ENCODE data around the gene GCAT.

Gene GCAT

GRCh38 chr22:37811867-37812266 is 4.1 kb downstream of the GCAT start:
- no peak for DNase-seq

DNA sequence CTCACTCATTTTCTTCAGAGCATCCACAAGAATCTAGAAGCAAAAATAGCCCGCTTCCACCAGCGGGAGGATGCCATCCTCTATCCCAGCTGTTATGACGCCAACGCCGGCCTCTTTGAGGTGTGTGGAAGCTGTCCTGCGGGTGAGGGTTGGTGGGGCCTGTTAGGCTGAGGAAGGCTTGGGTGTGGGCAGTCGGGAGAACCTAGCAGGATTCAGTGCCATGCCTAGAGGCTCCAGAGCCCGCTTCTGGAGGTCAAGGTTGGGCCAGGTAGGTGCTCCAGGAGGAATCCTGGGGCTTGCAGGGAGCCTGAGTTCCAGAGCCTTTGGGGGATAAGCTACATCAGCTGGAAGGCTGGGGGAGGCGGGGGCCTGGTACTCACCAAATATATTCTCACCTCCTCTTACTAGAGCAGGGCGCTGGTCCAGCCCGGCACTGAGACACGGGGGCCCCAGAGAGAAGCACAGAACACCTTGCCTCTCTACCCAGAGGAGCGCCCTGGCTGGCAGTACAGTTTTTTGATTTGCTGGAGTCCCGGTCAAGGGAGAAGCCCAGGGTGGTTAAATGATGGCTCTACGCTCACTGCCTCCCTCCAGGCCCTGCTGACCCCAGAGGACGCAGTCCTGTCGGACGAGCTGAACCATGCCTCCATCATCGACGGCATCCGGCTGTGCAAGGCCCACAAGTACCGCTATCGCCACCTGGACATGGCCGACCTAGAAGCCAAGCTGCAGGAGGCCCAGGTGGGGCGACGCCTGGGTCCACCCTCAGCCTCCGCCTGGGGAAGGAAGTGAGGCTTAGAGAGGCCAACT is 5.3 kb downstream of the GCAT start:
- DNase-seq, result no peak

DNA sequence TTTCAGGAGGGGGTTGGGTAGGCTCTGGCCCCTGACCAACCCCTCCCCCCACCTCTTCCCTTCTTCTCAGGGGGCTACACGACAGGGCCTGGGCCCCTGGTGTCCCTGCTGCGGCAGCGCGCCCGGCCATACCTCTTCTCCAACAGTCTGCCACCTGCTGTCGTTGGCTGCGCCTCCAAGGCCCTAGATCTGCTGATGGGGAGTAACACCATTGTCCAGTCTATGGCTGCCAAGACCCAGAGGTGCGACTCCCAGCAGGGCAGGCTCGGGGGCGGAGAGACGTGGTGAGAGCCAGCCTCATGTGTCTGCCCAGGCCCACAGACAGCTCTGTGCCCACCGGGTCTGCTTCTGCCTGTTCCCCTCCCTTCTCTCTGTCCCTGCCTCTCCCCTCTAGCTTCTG is 7.9 kb downstream of the GCAT start:
- no peak for DNase-seq

GRCh38 chr22:37816543-37817180 is 8.9 kb downstream of the GCAT start:
- no peak for DNase-seq

DNA sequence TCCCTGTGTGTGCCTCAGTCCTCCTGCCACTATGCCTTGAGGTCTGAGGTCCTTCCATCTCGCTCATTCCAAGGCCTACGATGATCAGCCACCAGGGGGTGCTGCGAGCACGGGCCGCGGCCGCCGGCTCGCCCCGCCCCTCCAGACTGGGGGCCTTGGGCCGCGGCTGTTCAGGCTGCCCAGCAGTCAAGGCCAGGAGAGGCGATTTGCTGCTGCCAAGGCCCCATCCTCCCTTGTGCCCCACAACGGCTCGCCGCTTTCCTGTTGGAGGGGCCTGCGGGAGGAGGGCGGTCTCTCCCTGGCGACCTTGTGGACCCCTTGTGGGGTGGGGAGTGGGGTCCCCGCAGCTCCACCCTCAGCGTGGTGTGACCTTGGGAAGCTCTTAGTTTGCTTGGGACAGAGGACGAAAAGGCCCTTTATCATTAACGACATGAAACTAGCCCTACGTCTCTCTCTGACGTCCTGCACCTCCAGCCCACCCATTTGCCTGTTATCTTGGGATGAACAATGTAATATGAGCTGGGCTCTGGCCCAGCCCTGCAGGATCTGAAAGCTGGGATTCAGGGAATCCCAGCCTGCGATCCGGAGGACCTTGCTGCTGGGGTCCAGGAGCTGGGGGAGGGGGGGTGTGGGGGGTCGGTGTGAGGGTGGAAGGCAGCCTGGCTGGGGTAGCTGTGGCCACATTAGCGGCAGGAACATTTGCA is 10.1 kb downstream of the GCAT start:
- DNase-seq, result peak; percentile 47

DNA sequence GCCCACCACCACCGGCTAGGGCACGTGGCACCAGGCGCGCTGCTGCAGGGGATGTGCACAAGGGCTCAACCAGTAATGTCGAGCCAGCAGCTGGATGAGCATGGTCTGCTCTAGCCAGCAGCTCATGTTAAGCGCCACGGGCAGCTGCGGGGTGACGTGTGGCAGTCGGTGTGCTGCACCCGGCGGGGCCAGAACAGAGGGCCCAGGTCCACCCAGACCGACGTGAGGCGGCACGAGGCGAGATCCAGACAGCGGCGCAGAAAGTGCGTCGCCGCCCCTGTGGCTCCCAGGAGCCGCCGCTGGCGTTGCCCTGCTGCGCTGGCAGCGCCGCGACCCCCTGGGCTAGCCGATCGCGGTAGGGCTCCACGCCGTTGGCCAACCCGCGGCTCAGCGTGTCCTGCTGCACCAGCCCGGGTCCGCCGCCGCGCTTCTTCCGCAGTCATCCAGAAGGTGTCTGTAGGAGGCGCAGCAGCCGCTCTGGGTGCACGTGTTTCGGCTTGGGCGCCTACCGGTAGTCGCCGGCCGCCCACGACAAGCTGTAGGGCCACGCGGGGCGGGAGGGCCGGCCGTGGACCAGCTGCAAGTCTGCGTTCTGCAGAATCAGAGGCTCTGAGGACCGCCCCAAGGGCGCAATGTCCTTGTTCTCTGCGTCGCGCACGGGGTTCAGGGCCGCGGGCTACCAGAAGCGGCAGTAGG is 10.8 kb downstream of the GCAT start:
- no peak for DNase-seq

GRCh38 chr22:37819105-37819433 is 11.3 kb downstream of the GCAT start:
- no peak for DNase-seq

GRCh38 chr22:37820350-37820749 is 12.6 kb downstream of the GCAT start:
- DNase-seq, result no peak

GRCh38 chr22:37822079-37822833 is 14.5 kb downstream of the GCAT start:
- DNase-seq, result no peak

DNA sequence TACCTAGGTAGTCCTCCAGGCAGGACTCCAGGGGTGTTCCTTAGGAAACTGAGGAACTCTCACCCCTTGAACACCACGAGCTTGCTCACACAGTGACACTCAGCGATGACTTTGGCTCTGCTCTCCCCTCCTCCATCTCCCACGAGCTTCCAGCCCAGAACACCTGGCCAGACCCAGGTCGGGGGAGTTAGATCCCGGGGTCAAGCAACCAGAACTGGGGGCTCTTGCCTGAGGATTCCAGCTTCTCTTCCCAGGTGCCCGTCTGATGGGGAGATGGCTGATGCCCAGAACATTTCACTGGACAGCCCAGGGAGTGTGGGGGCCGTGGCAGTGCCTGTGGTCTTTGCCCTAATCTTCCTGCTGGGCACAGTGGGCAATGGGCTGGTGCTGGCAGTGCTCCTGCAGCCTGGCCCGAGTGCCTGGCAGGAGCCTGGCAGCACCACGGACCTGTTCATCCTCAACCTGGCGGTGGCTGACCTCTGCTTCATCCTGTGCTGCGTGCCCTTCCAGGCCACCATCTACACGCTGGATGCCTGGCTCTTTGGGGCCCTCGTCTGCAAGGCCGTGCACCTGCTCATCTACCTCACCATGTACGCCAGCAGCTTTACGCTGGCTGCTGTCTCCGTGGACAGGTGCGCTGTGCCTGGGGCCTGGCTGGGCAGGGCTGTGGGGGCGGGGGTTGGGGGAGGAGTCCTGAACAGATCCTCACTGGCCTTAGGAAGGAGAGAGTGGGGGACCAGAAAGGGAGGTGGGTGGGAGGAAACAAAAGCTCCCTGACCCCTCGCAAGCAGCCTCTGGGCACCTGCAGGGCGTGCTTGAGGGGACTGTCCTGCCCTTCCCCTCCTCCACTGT is 15.6 kb downstream of the GCAT start, which contains the start of gene GALR3:
GALR3 (plus strand) TSS at position 249 of the 852 bp plus-strand sequence; CDS start at position 274, 25 bp downstream.
- no peak for DNase-seq

DNA sequence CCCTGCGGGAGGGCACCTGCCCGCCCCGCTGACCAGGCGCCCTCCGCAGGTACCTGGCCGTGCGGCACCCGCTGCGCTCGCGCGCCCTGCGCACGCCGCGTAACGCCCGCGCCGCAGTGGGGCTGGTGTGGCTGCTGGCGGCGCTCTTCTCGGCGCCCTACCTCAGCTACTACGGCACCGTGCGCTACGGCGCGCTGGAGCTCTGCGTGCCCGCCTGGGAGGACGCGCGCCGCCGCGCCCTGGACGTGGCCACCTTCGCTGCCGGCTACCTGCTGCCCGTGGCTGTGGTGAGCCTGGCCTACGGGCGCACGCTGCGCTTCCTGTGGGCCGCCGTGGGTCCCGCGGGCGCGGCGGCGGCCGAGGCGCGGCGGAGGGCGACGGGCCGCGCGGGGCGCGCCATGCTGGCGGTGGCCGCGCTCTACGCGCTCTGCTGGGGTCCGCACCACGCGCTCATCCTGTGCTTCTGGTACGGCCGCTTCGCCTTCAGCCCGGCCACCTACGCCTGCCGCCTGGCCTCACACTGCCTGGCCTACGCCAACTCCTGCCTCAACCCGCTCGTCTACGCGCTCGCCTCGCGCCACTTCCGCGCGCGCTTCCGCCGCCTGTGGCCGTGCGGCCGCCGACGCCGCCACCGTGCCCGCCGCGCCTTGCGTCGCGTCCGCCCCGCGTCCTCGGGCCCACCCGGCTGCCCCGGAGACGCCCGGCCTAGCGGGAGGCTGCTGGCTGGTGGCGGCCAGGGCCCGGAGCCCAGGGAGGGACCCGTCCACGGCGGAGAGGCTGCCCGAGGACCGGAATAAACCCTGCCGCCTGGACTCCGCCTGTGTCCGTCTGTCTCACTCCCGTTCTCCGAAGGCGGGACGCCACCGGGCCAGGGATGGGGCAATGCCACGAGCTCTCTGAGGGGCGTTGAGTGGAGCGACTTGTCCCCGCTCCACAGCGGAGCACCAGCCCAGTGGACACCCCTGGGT is 17.2 kb downstream of the GCAT start:
- DNase-seq, result no peak

GRCh38 chr22:37827056-37827455 is 19.3 kb downstream of the GCAT start:
- DNase-seq, result no peak

- DNase-seq, result no peak
Measured at GRCh38 chr22:37830093-37830842, 22.5 kb downstream of the GCAT start.

- DNase-seq, result no peak
Measured at GRCh38 chr22:37831472-37831871, 23.7 kb downstream of the GCAT start.

DNA sequence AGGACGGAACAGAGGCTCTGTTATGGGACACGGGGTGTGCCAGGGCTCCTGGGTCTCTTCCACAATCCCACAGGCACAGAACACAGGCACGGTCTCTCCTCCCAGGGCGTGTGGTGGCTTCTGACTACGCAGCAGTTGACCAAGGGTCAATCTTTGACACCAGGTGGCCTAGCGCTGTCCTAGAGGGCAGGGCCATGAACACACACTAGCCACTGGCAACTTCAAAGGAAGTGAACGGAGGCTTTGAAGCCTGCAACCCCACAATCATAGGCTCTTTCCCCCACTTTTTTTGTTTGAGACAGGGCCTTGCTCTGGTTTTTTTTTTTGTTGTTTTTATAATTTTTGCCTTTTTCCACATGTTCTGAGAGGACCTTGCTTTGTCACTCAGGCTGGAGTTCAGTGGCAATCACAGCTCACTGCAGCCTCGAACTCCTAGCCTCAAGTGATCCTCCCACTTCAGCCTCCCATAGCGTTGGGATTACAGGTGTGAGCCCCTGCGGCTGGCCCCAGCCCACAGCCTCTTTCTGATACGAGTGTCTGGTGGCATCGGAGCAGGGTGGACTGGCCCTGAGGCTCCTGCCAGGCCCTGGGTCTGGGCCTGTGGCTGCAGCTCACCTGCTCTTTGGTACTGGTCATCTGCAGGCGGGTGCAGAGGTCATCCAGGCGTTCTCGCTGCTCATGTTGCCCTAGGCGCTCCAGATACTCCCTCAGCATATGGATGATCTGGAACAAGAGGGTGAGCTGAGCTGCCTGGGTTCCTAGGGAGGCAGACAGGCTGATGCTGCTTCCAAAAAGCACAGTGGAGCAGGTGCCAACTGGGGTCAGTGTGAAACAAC is 24.5 kb downstream of the GCAT start:
- no peak for DNase-seq

- DNase-seq, result no peak
Measured at GRCh38 chr22:37842015-37842793, 34.5 kb downstream of the GCAT start.

DNA sequence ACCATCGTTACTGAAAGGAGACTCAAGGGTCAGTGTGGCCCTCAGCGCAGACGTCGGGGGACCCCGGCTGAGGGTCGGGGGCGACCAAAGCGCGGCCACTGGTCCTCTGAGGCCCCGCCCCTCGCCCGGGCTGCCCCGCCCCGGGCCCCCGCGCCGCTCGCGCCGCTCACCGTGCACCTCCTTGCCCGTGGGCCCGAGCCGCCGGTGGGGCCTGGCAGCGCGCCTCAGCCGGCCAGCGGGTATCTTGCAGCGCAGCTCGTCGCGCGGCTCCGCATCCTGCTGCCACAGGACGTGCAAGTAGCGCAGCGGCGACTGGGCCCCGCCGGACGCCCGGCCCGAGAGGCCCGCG is 36.0 kb downstream of the GCAT start:
- peak; percentile 47 for DNase-seq

- no peak for DNase-seq
Measured at GRCh38 chr22:37844904-37845329, 37.2 kb downstream of the GCAT start.

All from GOT3 (cell line).